GM12891 (cell line): Measurements from ENCODE around the gene EMX2.
"Not testable (repeated sequence)": the region's sequence is repeated elsewhere in the genome, so short reads cannot be mapped to it uniquely, and the experiment has no call there.

Source experiments
- DNase-seq: peaks from one replicate; pipeline ENCODE4 v3.0.0; 2011; ENCODE audit warnings: low spot score; ENCODE audit not compliant: insufficient read length
- FAIRE-seq: peaks from 2 replicates; lab custom pipeline; 2011; peaks lifted over from hg19 to GRCh38; lab: Jason Lieb, UNC
- PAX5 ChIP-seq: IDR thresholded peaks from 2 replicates; pipeline ENCODE4 v1.6.1; 2011; ENCODE audit warnings: low read length, moderate library complexity, mild to moderate bottlenecking; ENCODE audit not compliant: insufficient read depth, severe bottlenecking
- POLR2A ChIP-seq: IDR thresholded peaks from 2 replicates; pipeline ENCODE4 v1.6.1; 2011; ENCODE audit warnings: low read depth, low read length, control low read depth
- POLR2AphosphoS5 ChIP-seq: IDR thresholded peaks from 2 replicates; pipeline ENCODE4 v1.6.1; 2011; ENCODE audit warnings: low read depth, low read length, control low read depth
- POU2F2 ChIP-seq: IDR thresholded peaks from 2 replicates; pipeline ENCODE4 v1.6.1; 2011; ENCODE audit warnings: low read depth, mild to moderate bottlenecking, control low read depth, low read length, moderate library complexity
- SPI1 ChIP-seq: IDR thresholded peaks from 2 replicates; pipeline ENCODE4 v1.6.1; 2011; ENCODE audit warnings: low read depth, low read length, control low read depth
- TAF1 ChIP-seq: IDR thresholded peaks from 2 replicates; pipeline ENCODE4 v1.6.1; 2011; ENCODE audit warnings: low read depth, low read length, control low read depth

Gene EMX2

DNA sequence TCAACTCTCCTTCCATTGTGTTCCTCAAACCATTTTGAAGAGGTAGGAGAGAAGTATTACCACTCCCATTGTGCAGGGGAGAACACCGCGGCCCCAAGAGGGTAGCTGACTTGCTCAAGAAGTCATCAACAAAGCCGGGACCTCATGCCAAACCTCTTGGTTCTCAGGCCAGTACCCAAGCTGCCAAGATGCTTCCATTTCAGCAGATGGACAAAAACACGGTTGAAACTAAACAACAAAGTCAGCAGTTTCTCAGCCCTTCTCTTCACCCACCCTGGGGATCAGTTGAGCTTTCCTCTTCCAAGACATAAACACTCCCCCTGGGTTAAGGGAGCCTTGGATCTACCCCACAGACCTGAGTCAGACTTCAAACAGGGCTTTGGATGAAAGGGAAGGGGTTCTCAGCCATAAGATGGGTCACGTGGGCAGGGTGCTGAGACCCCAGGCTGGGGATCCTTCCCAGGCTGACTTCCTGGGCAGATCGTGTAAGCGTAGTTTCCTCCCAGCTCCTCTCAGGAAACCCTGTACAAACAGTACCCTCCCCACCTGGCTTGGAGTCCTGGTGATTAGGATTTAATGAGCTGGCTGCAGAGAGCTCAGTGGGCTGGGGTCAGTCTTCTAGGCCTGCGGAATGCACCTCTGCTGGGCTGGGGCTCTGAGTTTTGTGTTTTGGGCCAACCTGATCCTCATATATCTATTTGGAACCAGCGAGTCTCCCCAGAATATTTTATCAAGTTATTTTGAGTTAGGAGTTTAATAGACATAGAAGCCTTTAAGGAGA, 27.3 kb downstream of the EMX2 start:
- FAIRE-seq (no peak), DNase-seq (no peak)
- no peak for TF ChIP-seq SPI1
- no peak for TF ChIP-seq POLR2AphosphoS5
- TF ChIP-seq POU2F2, result no peak
- no peak for TF ChIP-seq PAX5
- TF ChIP-seq TAF1, result no peak
- TF ChIP-seq POLR2A, result no peak

DNA sequence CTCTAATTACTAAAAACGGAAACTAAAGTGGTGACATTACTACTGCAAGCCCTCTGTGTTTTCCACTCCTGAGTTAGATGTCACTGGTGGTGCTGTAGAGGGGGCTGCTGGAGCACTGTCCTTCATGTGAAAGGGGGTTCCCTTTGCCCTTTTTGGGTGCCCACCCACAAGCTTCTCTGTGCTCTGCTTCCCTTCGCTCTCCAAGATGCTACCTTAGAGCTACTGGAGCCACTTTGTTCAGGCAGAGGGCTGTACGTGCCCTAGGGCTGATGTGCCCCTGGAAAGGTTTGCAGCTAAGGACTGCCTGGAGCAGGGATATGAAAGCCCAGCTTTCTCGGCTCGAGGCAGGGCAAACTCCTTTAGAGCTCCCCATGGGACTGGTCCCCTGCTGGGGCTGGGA, 28.3 kb downstream of the EMX2 start:
- TF ChIP-seq PAX5 (no peak), POLR2A (no peak), POU2F2 (no peak), TAF1 (no peak), POLR2AphosphoS5 (no peak), SPI1 (no peak)
- DNase-seq (no peak), FAIRE-seq (no peak)

DNA sequence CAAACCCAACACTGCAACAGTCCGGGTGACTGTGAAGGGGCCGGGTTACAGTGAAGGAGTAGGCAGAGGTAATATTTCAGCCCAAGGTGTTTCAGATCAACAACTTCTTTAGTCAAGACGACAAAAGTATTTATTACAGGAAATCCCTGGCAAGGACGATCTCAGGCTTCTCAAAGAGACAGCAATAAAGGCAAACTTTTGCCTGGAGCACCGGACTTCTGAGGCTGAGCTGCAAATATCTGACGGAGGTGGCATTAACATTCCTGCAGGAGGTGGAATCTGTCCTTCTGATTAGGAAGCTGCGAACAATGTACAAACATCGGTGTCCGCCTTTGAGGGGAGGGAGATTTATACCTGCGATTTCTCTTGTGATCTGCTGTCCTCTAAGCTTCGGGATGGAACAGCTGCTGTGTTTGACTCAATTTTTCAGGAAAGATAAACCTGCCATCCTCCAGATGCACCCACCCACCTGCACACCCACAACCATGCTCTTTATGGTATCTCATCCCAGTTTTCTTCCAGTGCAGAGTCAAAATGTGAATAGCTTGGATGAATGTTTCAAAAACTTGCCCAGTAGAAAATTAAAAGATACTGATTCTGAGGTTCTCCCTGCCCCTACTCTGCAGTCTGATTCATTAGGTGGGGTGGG, 32.1 kb downstream of the EMX2 start:
- FAIRE-seq (no peak), DNase-seq (no peak)
- TF ChIP-seq POU2F2 (no peak), POLR2A (no peak), SPI1 (no peak), TAF1 (no peak), POLR2AphosphoS5 (no peak)

DNA sequence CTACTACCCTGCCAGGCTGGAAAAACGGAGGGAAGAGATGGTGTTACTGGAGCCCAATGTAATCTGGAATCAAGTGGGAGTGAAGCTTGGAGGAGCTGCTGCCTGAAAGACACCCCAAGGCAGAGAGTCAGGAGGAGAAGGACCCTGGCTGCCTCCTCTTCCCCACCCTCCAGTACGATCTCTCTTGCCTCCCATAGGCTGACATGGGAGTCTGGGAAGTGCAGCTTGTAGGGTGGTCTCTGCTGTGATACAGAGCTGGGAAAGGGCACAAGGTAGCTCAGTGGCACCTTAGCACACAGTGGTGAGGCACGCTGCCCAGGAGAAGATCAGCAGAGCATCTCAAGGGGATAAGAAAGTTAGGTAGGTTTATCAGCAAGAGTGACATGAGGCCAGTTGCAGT, 35.9 kb downstream of the EMX2 start:
- no peak for TF ChIP-seq SPI1
- TF ChIP-seq POLR2AphosphoS5, result no peak
- TF ChIP-seq POU2F2, result no peak
- TF ChIP-seq POLR2A, result no peak
- no peak for TF ChIP-seq PAX5
- no peak for TF ChIP-seq TAF1
- DNase-seq, result no peak
- no peak for FAIRE-seq

DNA sequence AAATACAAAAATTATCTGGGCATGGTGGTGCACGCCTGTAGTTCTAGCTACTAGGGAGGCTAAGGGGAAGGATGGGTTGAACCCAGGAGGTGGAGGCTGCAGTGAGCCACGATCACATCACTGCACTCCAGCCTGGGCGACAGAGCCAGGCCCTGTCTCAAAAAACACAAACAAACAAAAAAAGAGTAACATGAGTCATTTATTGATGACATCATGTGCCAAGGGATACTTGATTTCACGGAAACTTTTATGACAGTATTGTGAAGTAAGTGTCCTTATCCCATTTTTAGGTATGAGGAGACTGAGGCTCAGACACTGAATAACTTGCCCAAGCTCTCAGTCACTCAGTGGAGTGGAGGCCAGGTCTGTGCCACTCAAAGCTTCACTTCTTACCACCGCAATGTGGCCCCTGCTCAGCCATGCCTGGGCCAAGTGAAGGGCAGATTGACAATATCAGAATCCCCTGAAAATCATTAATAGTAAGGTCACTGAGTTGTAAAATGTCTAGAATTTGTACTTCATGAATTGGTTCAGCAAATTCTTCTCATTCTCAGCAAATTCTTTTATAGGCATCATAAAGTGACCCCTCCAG, 36.5 kb downstream of the EMX2 start:
- TF ChIP-seq SPI1 (no peak), POLR2A (no peak), POU2F2 (no peak)
- no peak for DNase-seq
- FAIRE-seq, result no peak

DNA sequence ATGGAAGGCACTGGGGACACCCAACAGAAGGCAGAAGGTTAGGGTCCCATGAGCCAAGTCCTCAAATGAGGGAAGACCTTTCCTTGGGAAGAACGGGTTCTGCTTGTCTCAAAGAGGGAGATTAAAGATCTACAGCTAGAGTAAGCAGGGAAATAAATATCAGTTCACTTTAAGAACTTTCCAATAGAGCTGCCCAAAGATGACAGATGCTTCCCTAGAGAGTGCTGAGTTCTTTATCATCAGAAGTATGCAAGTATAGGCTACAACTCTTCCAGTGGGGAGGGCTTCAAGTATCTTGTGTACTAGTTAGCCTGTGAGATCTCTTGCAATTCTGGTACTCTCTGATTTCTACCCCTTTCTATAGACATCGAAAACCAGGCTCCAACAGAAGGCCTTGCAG, 39.4 kb downstream of the EMX2 start:
- no peak for TF ChIP-seq SPI1
- no peak for TF ChIP-seq POU2F2
- no peak for TF ChIP-seq POLR2AphosphoS5
- no peak for TF ChIP-seq POLR2A
- no peak for TF ChIP-seq PAX5
- TF ChIP-seq TAF1, result no peak
- no peak for FAIRE-seq
- DNase-seq, result no peak

DNA sequence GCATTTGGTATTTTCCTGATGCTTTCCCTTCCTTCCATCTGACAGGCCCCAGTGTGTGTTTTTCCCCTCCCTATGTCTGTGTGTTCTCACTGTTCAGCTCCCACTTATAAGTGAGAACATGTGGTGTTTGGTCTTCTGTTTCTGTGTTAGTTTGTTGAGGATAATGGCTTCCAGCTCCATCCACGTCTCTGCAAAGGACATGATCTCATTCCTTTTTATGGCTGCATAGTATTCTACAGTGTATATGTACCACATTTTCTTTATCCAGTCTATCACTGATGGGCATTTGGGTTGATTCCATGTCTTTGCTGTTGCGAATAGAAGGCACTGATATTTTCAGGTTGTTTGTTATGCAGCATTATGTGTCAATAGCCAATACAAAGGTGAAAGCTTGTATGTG, 42.3 kb downstream of the EMX2 start:
- DNase-seq, FAIRE-seq: not testable (repeated sequence)

DNA sequence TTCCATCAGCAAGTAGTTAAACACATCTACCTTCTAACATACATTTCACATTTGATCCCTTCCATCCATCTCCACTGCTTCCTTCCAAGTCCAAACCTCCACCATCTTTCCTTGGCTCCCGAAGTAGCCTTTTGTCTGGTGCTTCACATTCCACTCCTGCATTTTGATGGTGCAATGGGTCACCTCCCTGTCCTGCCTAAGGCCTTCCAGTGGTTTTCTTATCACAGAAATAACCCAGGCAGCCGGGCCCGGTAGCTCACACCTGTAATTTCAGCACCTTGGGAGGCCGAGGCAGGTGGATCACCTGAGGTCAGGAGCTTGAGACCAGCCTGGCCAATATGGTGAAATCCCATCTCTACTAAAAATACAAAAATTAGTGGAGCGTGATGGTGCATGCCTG, 44.5 kb downstream of the EMX2 start:
- DNase-seq, result no peak
- no peak for TF ChIP-seq POU2F2
- no peak for TF ChIP-seq SPI1
- no peak for TF ChIP-seq POLR2A
- no peak for TF ChIP-seq PAX5
- TF ChIP-seq POLR2AphosphoS5, result no peak
- TF ChIP-seq TAF1, result no peak
- no peak for FAIRE-seq

DNA sequence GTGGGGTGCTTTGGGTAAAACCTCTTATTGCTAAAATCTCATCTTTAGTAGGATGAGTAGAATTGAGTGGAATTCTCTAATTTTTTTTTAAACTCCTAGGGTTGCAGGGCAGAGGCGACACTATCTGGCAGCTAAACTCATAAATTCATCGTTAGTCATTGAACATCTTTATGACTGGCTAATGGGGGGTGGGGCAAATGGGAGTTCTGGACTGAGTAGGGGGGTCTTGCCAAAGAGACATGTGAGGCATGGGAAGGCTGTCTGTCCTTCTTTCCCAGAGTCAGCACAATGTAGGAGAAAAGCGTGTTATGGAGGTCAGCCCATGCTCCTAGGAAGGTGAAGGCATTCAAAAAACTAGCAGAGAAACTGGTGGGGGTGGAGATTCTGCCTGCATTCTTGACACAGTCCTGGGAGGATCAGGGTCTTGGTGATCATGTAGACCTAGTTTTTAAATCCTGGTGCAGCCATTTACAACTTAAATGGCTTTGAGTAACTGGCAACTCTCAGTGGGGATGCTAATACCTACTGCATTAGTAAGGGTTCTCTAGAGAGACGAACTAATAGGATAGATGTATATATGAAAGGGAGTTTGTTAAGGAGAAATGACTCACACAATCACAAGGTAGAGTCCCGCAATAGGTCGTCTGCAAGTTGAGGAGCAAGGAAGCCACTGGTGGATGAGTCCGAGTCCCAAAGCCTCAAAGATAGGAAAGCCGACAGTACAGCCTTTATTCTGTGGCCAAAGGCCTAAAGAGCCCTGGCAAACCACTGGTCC, 47.7 kb downstream of the EMX2 start:
- TF ChIP-seq POLR2A (no peak), TAF1 (no peak), SPI1 (no peak), POLR2AphosphoS5 (no peak)
- no peak for DNase-seq
- no peak for FAIRE-seq

DNA sequence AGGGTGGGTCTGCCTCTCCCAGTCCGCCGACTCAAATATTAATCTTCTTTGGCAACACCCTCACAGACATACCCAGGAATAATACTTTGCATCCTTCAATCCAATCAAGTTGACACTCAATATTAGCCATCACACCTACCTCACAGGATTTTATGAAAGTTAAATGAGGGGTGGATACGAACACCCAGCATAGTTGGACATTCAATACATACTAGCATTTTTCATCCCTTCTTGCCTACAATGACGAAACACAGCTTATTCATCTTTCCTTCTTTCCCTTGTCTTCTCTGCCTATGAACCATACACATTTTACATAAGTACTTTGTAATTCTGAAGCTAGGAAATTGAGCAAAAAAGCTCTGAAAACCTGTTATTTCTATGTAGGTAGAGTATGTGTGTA, 48.5 kb downstream of the EMX2 start:
- DNase-seq, result no peak
- FAIRE-seq, result no peak
- TF ChIP-seq POU2F2 (no peak), PAX5 (no peak), TAF1 (no peak), SPI1 (no peak), POLR2A (no peak), POLR2AphosphoS5 (no peak)
